ENCODE results near the gene KCTD16. TPM values are rescaled to one million over a fixed set of nuclear protein-coding genes. Genes with fewer than 3 reads are reported as not detected.

The KCTD16 gene
- total RNA-seq, 1 donor from 2014 or later = 0.44 TPM

DNA sequence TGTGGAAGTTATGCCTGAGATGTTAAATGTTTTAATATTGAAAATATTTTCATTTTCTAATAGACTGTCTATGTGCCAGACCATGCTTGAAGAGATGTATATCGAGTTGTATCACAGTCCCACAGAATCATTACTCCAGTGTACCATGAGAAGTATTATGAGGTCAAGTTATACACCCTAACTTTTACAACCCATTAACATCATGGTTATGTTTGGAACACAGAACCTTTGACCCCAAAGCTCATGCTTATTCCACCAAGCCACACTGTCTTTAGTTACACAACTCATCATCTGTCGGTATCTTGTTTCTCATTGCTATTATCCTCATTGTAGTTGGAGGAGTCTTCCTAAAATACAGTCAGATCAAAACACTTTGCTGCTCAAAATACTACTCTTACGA lies 248.0 kb downstream of the KCTD16 start:
- Mint-ChIP-seq H3K9me3 (ENCODE audit: unreplicated experiment) (no peaks in the 10 kb centered on the region), H3K4me3 (ENCODE audit: unreplicated experiment) (no peak overlapping the region), H3K27me3 (ENCODE audit: unreplicated experiment) (no peaks in the 10 kb centered on the region), H3K27ac (ENCODE audit: unreplicated experiment) (no peak overlapping the region), H3K36me3 (ENCODE audit: low read depth, unreplicated experiment) (no peaks in the 10 kb centered on the region), H3K4me1 (ENCODE audit: unreplicated experiment) (no peaks in the 10 kb centered on the region)
- DNase-seq (ENCODE audit: low spot score) = no peak
- TF ChIP-seq, protein P1, sequence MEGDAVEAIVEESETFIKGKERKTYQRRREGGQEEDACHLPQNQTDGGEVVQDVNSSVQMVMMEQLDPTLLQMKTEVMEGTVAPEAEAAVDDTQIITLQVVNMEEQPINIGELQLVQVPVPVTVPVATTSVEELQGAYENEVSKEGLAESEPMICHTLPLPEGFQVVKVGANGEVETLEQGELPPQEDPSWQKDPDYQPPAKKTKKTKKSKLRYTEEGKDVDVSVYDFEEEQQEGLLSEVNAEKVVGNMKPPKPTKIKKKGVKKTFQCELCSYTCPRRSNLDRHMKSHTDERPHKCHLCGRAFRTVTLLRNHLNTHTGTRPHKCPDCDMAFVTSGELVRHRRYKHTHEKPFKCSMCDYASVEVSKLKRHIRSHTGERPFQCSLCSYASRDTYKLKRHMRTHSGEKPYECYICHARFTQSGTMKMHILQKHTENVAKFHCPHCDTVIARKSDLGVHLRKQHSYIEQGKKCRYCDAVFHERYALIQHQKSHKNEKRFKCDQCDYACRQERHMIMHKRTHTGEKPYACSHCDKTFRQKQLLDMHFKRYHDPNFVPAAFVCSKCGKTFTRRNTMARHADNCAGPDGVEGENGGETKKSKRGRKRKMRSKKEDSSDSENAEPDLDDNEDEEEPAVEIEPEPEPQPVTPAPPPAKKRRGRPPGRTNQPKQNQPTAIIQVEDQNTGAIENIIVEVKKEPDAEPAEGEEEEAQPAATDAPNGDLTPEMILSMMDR (IDR thresholded peaks at IDR 0.05; ENCODE audit: unreplicated experiment) = no peak

DNA sequence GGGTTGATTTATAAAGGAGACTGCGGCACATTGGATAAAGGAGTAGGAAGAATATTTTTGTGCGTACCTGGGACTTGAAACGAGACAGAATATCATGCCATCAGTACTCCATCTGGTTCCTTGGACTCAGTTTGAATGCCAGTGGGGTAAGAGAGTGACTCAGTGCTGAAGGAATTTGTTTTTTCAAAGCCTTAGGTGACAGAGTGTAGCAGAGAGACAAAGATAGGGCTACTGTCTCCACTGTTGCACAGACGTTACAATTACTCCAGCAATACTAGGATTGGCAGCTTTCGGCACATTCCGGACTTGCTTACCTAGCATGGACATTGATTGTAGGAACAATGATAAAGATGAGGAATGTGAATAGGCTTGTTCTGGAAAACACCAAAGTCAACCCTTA lies 250.7 kb downstream of the KCTD16 start:
- no peaks in the 10 kb centered on the region for H3K9me3 Mint-ChIP-seq (ENCODE audit: unreplicated experiment)
- H3K4me1 Mint-ChIP-seq (ENCODE audit: unreplicated experiment) = no peaks in the 10 kb centered on the region
- no peaks in the 10 kb centered on the region for H3K36me3 Mint-ChIP-seq (ENCODE audit: low read depth, unreplicated experiment)
- H3K27me3 Mint-ChIP-seq (ENCODE audit: unreplicated experiment) = no peaks in the 10 kb centered on the region
- DNase-seq (ENCODE audit: low spot score) = no peak
- H3K27ac Mint-ChIP-seq (ENCODE audit: unreplicated experiment) = no peak overlapping the region
- no peak overlapping the region for H3K4me3 Mint-ChIP-seq (ENCODE audit: unreplicated experiment)
- TF ChIP-seq, protein P1 (IDR thresholded peaks at IDR 0.05; ENCODE audit: unreplicated experiment) = no peak

DNA sequence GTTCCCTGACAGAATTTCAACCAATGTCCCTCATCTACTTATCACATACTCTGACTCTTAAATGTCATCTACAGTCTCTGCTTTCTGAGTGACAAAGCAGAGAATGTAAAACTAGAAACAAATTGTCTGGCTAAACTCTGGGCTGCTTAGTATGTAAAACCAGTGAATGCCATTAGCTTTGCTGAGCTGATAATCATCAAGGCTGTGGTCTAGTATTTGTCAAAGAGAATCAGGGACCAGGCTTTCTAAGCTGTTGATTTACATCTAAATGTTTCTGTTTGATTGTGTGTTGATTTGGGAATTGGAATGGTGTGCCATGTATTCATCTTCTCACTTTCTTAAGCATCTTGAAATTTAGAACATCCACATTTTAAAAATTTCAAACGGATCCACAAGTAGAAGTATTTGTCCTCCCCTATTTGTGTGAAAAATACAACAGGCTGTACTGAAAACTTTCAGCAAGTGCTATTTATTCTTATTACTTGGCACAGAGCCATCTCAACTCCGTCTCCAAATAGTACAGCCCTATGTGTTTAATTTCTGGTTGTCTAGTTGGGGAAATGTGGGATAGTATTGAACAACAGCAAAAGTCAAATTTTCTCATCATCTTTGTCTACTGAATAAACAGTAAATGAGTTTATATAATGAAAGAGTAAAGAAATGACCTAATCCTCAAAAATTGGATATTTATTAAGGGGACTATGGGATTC lies 251.5 kb downstream of the KCTD16 start:
- no peak overlapping the region for H3K4me3 Mint-ChIP-seq (ENCODE audit: unreplicated experiment)
- DNase-seq (ENCODE audit: low spot score) = no peak
- no peaks in the 10 kb centered on the region for H3K27me3 Mint-ChIP-seq (ENCODE audit: unreplicated experiment)
- H3K4me1 Mint-ChIP-seq (ENCODE audit: unreplicated experiment) = no peaks in the 10 kb centered on the region
- no peaks in the 10 kb centered on the region for H3K36me3 Mint-ChIP-seq (ENCODE audit: low read depth, unreplicated experiment)
- no peaks in the 10 kb centered on the region for H3K9me3 Mint-ChIP-seq (ENCODE audit: unreplicated experiment)
- TF ChIP-seq, protein P1 (IDR thresholded peaks at IDR 0.05; ENCODE audit: unreplicated experiment) = no peak
- H3K27ac Mint-ChIP-seq (ENCODE audit: unreplicated experiment) = no peak overlapping the region

DNA sequence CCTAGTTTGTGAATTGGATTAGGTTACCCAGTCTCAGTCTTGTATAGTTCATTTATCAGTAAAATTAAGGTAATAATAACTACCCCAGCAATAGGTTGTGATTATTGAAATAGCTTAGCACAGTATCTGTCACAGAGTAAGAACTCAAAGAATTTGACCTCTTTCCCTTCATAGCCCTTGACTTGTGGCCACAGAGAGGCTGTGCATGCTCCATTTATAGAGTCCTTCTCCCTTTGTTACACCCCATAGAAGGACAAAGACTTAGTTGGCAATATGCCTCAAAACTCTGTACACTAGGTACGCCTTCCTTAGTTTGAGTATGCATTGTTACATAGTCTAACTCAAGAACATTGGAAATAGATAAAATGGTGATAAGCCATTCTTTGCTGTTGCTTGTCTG lies 257.2 kb downstream of the KCTD16 start:
- H3K27ac Mint-ChIP-seq (ENCODE audit: unreplicated experiment) = no peak overlapping the region
- H3K4me1 Mint-ChIP-seq (ENCODE audit: unreplicated experiment) = no peaks in the 10 kb centered on the region
- no peaks in the 10 kb centered on the region for H3K36me3 Mint-ChIP-seq (ENCODE audit: low read depth, unreplicated experiment)
- TF ChIP-seq, protein P1 (IDR thresholded peaks at IDR 0.05; ENCODE audit: unreplicated experiment) = no peak
- H3K4me3 Mint-ChIP-seq (ENCODE audit: unreplicated experiment) = no peak overlapping the region
- DNase-seq (ENCODE audit: low spot score) = no peak
- no peaks in the 10 kb centered on the region for H3K27me3 Mint-ChIP-seq (ENCODE audit: unreplicated experiment)
- H3K9me3 Mint-ChIP-seq (ENCODE audit: unreplicated experiment) = no peaks in the 10 kb centered on the region

DNA sequence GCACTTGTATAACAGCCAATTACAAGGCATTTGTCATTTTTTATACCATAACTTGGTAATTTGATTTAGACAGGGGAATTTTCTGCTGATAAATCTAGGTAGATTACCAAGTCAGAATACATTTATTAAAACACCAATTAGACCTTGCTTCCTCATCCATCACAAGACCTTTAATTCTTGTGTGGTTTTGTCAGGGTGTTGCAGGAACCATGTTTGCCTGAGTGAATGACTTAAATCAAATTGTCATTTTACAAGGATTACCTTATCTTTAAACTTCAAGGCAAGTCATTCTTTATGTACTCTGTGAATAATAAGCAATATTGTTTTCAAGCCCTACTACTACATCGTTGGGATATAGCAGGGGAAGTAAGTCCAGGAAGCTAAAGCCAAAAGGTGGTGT lies 257.7 kb downstream of the KCTD16 start:
- Mint-ChIP-seq H3K9me3 (ENCODE audit: unreplicated experiment) (no peaks in the 10 kb centered on the region), H3K36me3 (ENCODE audit: low read depth, unreplicated experiment) (no peaks in the 10 kb centered on the region), H3K27me3 (ENCODE audit: unreplicated experiment) (no peaks in the 10 kb centered on the region), H3K4me3 (ENCODE audit: unreplicated experiment) (no peak overlapping the region), H3K4me1 (ENCODE audit: unreplicated experiment) (no peaks in the 10 kb centered on the region), H3K27ac (ENCODE audit: unreplicated experiment) (no peak overlapping the region)
- TF ChIP-seq, protein P1 (IDR thresholded peaks at IDR 0.05; ENCODE audit: unreplicated experiment) = no peak
- no peak for DNase-seq (ENCODE audit: low spot score)

All from endothelial cell (in vitro differentiated cells).